SU-DHL-6 (cell line): ENCODE data around the gene C10orf95.

Source experiments
- CTCF ChIP-seq: fragments of 200-600 bp; sonication (generic); IDR thresholded peaks from one replicate; pipeline ENCODE4 v1.5.1; 2017; ENCODE audit warnings: antibody characterized with exemption, mild to moderate bottlenecking, low read length, moderate library complexity; ENCODE audit not compliant: insufficient read depth, poor library complexity, severe bottlenecking
- EZH2phosphoT487 ChIP-seq: fragments of 200-600 bp; sonication (generic), shearing (Covaris generic); conservative IDR thresholded peaks from 2 replicates; pipeline ENCODE4 v1.6.1; 2018; ENCODE audit warnings: mild to moderate bottlenecking, antibody characterized with exemption, low read length, moderate library complexity, mixed read lengths

- TF ChIP-seq CTCF, result no peak
- TF ChIP-seq EZH2phosphoT487, result no peak
Measured at GRCh38 chr10:102420714-102421506, 30.4 kb downstream of the C10orf95 start, which contains the start of gene FBXL15.
